Small intestine (tissue), 7 donors: ENCODE results near the gene STK10. TPM values are rescaled to one million over a fixed set of nuclear protein-coding genes. Genes with fewer than 3 reads are reported as not detected.

Experiments used
- DNase-seq, 2 donors: peaks; one replicate each; pipeline versions ENCODE4 v3.0.0 to v3.0.0-alpha.2; 2013
- FAIRE-seq: peaks from 2 replicates; lab custom pipeline; 2012; peaks lifted over from hg19 to GRCh38; lab: Jason Lieb, UNC
- H3K27ac ChIP-seq, 3 donors: one replicate each; pipeline ENCODE4 v1.5.1; 2013; ENCODE audit warnings: low read length in 2 of 3, mild to moderate bottlenecking in 2 of 3, control low read depth in 1 of 3, inconsistent platforms in 1 of 3, low read depth in 1 of 3, moderate library complexity in 1 of 3
- H3K27me3 ChIP-seq, 3 donors: one replicate each; pipeline ENCODE4 v1.6.1; 2013; ENCODE audit warnings: low read length in 3 of 3, inconsistent platforms in 1 of 3; ENCODE audit not compliant: control insufficient read depth in 3 of 3, insufficient read depth in 3 of 3
- H3K36me3 ChIP-seq, 3 donors: one replicate each; pipeline ENCODE4 v1.6.1; 2013; ENCODE audit warnings: low read length in 3 of 3, inconsistent platforms in 1 of 3, low read depth in 1 of 3, mild to moderate bottlenecking in 1 of 3, moderate library complexity in 1 of 3; ENCODE audit not compliant: control insufficient read depth in 3 of 3, insufficient read depth in 2 of 3
- H3K4me1 ChIP-seq, 3 donors: one replicate each; pipeline ENCODE4 v1.6.1; 2013; ENCODE audit warnings: low read length in 2 of 3, inconsistent platforms in 1 of 3, low read depth in 1 of 3, mild to moderate bottlenecking in 1 of 3, moderate library complexity in 1 of 3; ENCODE audit not compliant: control insufficient read depth in 3 of 3, insufficient read depth in 2 of 3
- H3K4me3 ChIP-seq, 3 donors: one replicate each; pipeline ENCODE4 v1.5.1; 2013; ENCODE audit warnings: low read length in 3 of 3, control low read depth in 1 of 3, inconsistent platforms in 1 of 3, low read depth in 1 of 3, mild to moderate bottlenecking in 1 of 3, moderate library complexity in 1 of 3
- H3K9me3 ChIP-seq, 2 donors: one replicate each; pipeline ENCODE4 v1.6.1; 2013; ENCODE audit warnings: low read depth in 1 of 2, low read length in 1 of 2; ENCODE audit not compliant: control insufficient read depth in 2 of 2, insufficient read depth in 1 of 2
- WGBS, 3 donors: extraction: QIAGEN DNeasy Blood & Tissue Kit; methylation state at CpG; one replicate each; pipeline ENCODE4 v1.1.7; 2013; 5-methylcytosine and 5-hydroxymethylcytosine counted together
- polyA plus RNA-seq, 4 donors: library from polyadenylated mRNA; stranded (reverse) in 3 of 4; unstranded in 1 of 4; fragments of 200-250 nt in 3 of 4; fragments of 120-200 nt in 1 of 4; gene quantifications; one replicate each; pipeline versions ENCODE4 v1.2.1 to v1.2.3, GENCODE V29; 2013
- donor health status: healthy with polysubstance abuse.
- donor health status: control.
- donor health status: control.
- donor health status: Bipolar disorder and iron deficiency.
- donor health status: healthy.

STK10 gene
- polyA plus RNA-seq, 4 donors: 7.4 to 10.5 (median 9.1) TPM

DNA sequence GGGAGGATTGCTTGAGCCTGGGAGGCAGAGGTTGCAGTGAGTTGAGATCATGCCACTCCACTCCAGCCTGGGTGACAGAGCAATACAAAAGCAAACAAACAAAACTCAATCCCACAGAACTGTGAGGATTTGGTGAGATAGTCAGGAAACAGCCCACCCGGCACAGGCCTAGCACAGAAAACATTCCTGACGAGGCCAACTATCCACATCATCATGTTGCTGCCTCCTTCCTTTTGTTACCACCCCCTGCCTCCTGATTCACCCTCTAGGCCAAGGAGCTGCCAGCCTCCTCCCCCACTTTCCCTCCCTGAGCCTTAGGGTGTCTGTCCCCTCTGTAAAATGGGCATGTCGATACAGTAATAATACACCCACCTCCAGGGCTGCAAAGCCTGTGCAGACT lies 39.0 kb downstream of the STK10 start:
- FAIRE-seq (no peak), DNase-seq (no peak)
- Histone ChIP-seq H3K4me3 (no peak overlapping the region), H3K9me3 (no peaks in the 10 kb centered on the region), H3K27me3 (no peaks in the 10 kb centered on the region), H3K4me1 (peaks cover 2 to 7% (median 3%) of the 10 kb centered on the region in 3 donors), H3K36me3 (peaks cover 2 to 19% (median 2%) of the 10 kb centered on the region in 3 donors), H3K27ac (no peak overlapping the region)
- WGBS, 3 donors: 89 to 100% (median 96%) methylated on average over 3 of the region's 3 CpGs

DNA sequence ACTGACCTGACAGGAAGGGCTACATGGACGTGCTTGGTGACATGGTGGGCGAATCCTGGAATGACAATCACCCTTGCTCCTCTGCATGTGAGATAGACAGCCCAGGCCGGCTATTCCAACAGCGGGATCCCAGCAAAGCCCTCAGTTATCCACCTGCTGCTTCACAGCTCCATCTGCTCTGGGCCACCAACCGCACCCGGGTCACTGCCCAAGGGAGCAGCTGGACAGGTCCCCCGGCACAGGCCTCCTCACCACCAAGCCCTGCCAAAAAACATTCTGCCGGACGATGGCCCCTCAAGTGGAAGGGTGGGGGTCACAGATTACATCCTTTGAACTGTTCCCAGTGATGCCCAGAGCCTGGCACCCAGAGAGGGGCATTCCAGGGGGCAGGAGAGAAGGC lies 39.6 kb downstream of the STK10 start:
- no peaks in the 10 kb centered on the region for H3K27me3 ChIP-seq
- no peaks in the 10 kb centered on the region for H3K9me3 ChIP-seq
- H3K4me1 ChIP-seq: peaks cover 2 to 7% (median 3%) of the 10 kb centered on the region in 3 donors
- peaks cover 2 to 18% (median 2%) of the 10 kb centered on the region in 3 donors for H3K36me3 ChIP-seq
- H3K4me3 ChIP-seq: no peak overlapping the region
- 90 to 94% (median 90%) methylated on average over 9 of the region's 9 CpGs for WGBS, 3 donors
- H3K27ac ChIP-seq: no peak overlapping the region
- no peak for FAIRE-seq
- no peak for DNase-seq

DNA sequence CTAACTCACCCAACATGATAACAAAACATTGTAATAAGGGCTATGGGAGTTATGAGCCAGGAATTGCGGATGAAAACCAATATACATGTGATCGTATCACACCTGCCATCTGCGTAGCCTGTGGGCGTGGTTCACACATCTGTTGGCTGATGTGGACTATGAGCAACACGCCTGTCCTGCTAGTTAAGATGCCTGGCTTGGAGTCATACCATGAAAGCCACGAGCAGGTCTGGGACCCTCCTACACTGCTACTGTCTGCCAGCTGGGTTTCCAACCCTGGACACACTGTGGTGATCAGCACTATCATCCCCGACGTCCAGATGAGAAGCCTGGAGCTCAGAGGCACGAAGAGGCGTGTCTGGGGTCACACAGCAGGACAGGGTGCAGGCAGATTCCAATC lies 40.2 kb downstream of the STK10 start:
- DNase-seq (peak; percentile 32 to 50), FAIRE-seq (no peak)
- no peaks in the 10 kb centered on the region for H3K9me3 ChIP-seq
- peaks cover 2 to 7% (median 3%) of the 10 kb centered on the region in 3 donors for H3K4me1 ChIP-seq
- no peak overlapping the region for H3K27ac ChIP-seq
- H3K36me3 ChIP-seq: peaks cover 2 to 18% (median 2%) of the 10 kb centered on the region in 3 donors
- H3K4me3 ChIP-seq: no peak overlapping the region
- 42 to 73% (median 67%) methylated on average over 10 of the region's 10 CpGs for WGBS, 3 donors
- no peaks in the 10 kb centered on the region for H3K27me3 ChIP-seq

- Histone ChIP-seq H3K4me3 (no peak overlapping the region), H3K27ac (peak overlapping the region in 1 of 3 donors; percentile 39), H3K9me3 (no peaks in the 10 kb centered on the region), H3K27me3 (no peaks in the 10 kb centered on the region), H3K4me1 (peaks cover 3 to 7% (median 5%) of the 10 kb centered on the region in 3 donors), H3K36me3 (peaks cover 0 to 18% (median 2%) of the 10 kb centered on the region in 3 donors)
- DNase-seq (no peak), FAIRE-seq (no peak)
- 90 to 96% (median 96%) methylated on average over 9 of the region's 9 CpGs for WGBS, 3 donors
These were observed 41.3 kb downstream of the STK10 start for GRCh38 chr5:172146748-172147092.

DNA sequence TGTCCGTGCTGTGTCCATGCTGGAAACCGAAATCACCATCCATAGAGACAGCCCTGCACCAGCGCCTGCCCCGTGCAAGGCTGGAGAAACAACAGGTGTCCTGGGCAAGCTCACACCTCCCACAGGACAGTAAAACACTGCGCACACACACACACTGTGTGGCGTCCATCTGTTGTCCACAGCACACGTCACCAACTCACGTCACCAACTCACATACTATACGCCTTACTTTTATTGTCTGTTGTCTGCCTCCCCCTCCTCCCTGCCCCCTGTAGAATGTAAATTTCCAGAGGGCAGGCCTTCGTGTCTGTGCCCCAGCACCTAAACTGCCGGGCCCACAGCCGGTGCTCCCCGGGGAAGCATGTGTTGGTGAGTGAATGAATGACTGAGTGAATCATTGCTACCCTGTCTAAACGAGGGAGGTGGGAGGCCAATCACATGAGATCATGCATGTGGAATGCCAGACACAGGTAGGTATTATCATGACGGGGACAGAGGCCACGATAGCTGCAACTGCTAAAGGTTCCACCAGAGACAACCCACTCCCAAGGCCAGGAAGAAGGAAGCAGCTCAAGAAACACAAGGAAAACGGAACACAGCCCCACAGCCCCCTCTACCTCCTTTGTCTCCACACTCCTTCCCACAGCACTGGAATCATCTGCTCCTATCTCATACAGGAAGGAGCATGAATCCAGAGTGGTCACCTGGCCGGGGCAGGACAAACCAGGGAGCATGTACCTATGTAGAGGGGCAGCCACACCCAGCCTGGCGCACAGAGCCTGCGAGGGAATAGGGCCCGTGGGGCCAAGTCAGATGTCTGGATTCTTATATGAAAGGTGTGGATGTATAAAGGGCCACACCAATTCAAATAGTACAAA lies 41.9 kb downstream of the STK10 start:
- peaks cover 0 to 18% (median 2%) of the 10 kb centered on the region in 3 donors for H3K36me3 ChIP-seq
- FAIRE-seq: no peak
- no peak overlapping the region for H3K4me3 ChIP-seq
- peak in 1 of 2 donors; percentile 51 for DNase-seq
- no peaks in the 10 kb centered on the region for H3K9me3 ChIP-seq
- H3K27ac ChIP-seq: peak overlapping the region in 1 of 3 donors; percentile 39
- no peaks in the 10 kb centered on the region for H3K27me3 ChIP-seq
- H3K4me1 ChIP-seq: peaks cover 3 to 7% (median 5%) of the 10 kb centered on the region in 3 donors
- WGBS, 3 donors: 75 to 83% (median 82%) methylated on average over 21 of the region's 21 CpGs

- FAIRE-seq (no peak), DNase-seq (no peak)
- Histone ChIP-seq H3K9me3 (no peaks in the 10 kb centered on the region), H3K27me3 (no peaks in the 10 kb centered on the region), H3K4me3 (no peak overlapping the region), H3K36me3 (peaks cover 0 to 18% (median 2%) of the 10 kb centered on the region in 3 donors), H3K4me1 (peaks cover 3% of the 10 kb centered on the region in 3 donors), H3K27ac (no peak overlapping the region)
- 85 to 93% (median 91%) methylated on average over 14 to 15 of the region's 15 CpGs for WGBS, 3 donors
These were observed 42.8 kb downstream of the STK10 start for GRCh38 chr5:172144931-172145869.

- Histone ChIP-seq H3K4me3 (no peak overlapping the region), H3K27me3 (no peaks in the 10 kb centered on the region), H3K9me3 (no peaks in the 10 kb centered on the region), H3K27ac (no peak overlapping the region), H3K4me1 (peaks cover 3% of the 10 kb centered on the region in 3 donors), H3K36me3 (peaks cover 0 to 17% (median 2%) of the 10 kb centered on the region in 3 donors)
- WGBS, 3 donors: 43 to 56% (median 54%) methylated on average over 9 to 10 of the region's 10 CpGs
- peak; percentile 27 to 41 for DNase-seq
- no peak for FAIRE-seq
These were observed 43.7 kb downstream of the STK10 start for GRCh38 chr5:172144291-172144815.

DNA sequence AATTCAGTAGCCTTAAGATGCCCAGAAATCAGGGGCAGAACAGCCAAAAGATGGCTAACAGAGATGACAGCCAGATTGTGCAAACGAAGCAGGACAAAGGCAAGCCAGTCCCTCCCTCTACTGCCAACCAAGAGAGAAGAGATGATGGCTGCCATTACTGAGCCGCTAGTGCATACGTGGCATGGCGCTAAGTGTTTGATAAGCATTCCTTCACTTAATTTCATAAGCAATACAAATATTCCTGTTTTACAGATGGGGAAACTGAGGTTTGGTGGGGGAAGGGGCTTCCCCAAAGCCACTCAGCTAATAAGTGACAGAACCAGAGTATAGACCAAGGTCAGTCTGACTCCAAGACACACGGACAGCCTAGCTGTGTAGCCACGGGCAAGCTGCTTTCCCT lies 44.1 kb downstream of the STK10 start:
- DNase-seq (no peak), FAIRE-seq (no peak)
- WGBS, 3 donors: 88 to 92% (median 88%) methylated on average over 6 of the region's 6 CpGs
- Histone ChIP-seq H3K9me3 (no peaks in the 10 kb centered on the region), H3K4me1 (peaks cover 3% of the 10 kb centered on the region in 3 donors), H3K27ac (no peak overlapping the region), H3K27me3 (no peaks in the 10 kb centered on the region), H3K36me3 (peaks cover 0 to 15% (median 2%) of the 10 kb centered on the region in 3 donors), H3K4me3 (no peak overlapping the region)
